OCI-LY1 (cell line): ENCODE data around the gene TNC.

Source experiments
- H2AFZ ChIP-seq: fragments of 200-600 bp; sonication (generic), shearing (Covaris generic); 2 replicates; pipeline ENCODE4 v1.6.0; 2014; ENCODE audit warnings: antibody characterized with exemption, mild to moderate bottlenecking, low read length
- H3F3A ChIP-seq: fragments of 200-600 bp; sonication (generic), shearing (Covaris generic); 2 replicates; pipeline ENCODE4 v1.6.0; 2014; ENCODE audit warnings: mild to moderate bottlenecking, antibody characterized with exemption, low read length, moderate library complexity; ENCODE audit not compliant: insufficient read depth
- H3K27ac ChIP-seq: fragments of 200-600 bp; sonication (generic); 2 replicates; pipeline ENCODE4 v1.5.1; 2014; ENCODE audit warnings: low read length, mixed run types, mild to moderate bottlenecking, low read depth; ENCODE audit not compliant: poor library complexity, severe bottlenecking
- H3K27me3 ChIP-seq: fragments of 200-600 bp; sonication (generic); 2 replicates; pipeline ENCODE4 v1.6.0; 2014; ENCODE audit warnings: antibody characterized with exemption, mild to moderate bottlenecking, low read length, moderate library complexity; ENCODE audit not compliant: insufficient read depth
- H3K36me3 ChIP-seq: fragments of 200-600 bp; sonication (generic); 2 replicates; pipeline ENCODE4 v1.6.1; 2014; ENCODE audit warnings: mild to moderate bottlenecking, antibody characterized with exemption, low read length, moderate library complexity, mixed read lengths; ENCODE audit not compliant: insufficient read depth
- H3K4me1 ChIP-seq: fragments of 200-600 bp; sonication (generic); 2 replicates; pipeline ENCODE4 v1.5.1; 2014; ENCODE audit warnings: mild to moderate bottlenecking, low read length, moderate library complexity; ENCODE audit not compliant: insufficient read depth, severe bottlenecking
- H3K4me2 ChIP-seq: fragments of 200-600 bp; sonication (generic), shearing (Covaris generic); 2 replicates; pipeline ENCODE4 v1.6.1; 2014; ENCODE audit warnings: low read length
- H3K4me3 ChIP-seq: fragments of 200-600 bp; sonication (generic); 2 replicates; pipeline ENCODE4 v1.5.1; 2014; ENCODE audit warnings: low read length, low read depth, mild to moderate bottlenecking, mixed read lengths; ENCODE audit not compliant: poor library complexity, severe bottlenecking
- H3K79me2 ChIP-seq: fragments of 200-600 bp; shearing (Covaris generic); 2 replicates; pipeline ENCODE4 v1.6.1; 2016; ENCODE audit warnings: mixed run types, low read length, mixed read lengths; ENCODE audit not compliant: insufficient read depth
- H3K9ac ChIP-seq: fragments of 200-600 bp; sonication (generic), shearing (Covaris generic); 2 replicates; pipeline ENCODE4 v1.6.1; 2014; ENCODE audit warnings: mild to moderate bottlenecking, low read length, mixed read lengths
- H3K9me2 ChIP-seq: fragments of 200-600 bp; sonication (generic), shearing (Covaris generic); 2 replicates; pipeline ENCODE4 v1.6.1; 2014; ENCODE audit warnings: low read depth, mild to moderate bottlenecking, low read length, mixed read lengths
- H3K9me3 ChIP-seq: fragments of 200-600 bp; shearing (Covaris generic); 2 replicates; pipeline ENCODE4 v1.6.1; 2014; ENCODE audit warnings: low read length, mixed read lengths
- H4K20me1 ChIP-seq: fragments of 200-600 bp; sonication (generic), shearing (Covaris generic); 2 replicates; pipeline ENCODE4 v1.6.0; 2016; ENCODE audit warnings: mild to moderate bottlenecking, low read length; ENCODE audit not compliant: insufficient read depth
- CTCF ChIP-seq: fragments of 200-600 bp; sonication (generic), shearing (Covaris generic); IDR thresholded peaks from 2 replicates; pipeline ENCODE4 v1.5.1; 2017; ENCODE audit warnings: mild to moderate bottlenecking, antibody characterized with exemption, low read length, moderate library complexity, mixed read lengths
- EZH2 ChIP-seq: fragments of 200-600 bp; sonication (generic), shearing (Covaris generic); IDR thresholded peaks from 2 replicates; pipeline ENCODE4 v1.8.0; 2017; ENCODE audit warnings: borderline replicate concordance, mixed run types, mild to moderate bottlenecking, antibody characterized with exemption, low read length, moderate library complexity, mixed read lengths

TNC gene

GRCh38 chr9:115068031-115068430, 49.9 kb downstream of the TNC start:
- H3K79me2 ChIP-seq = no peaks in the 10 kb centered on the region
- no peaks in the 10 kb centered on the region for H3K9me3 ChIP-seq
- H3K4me3 ChIP-seq = no peak overlapping the region
- no peaks in the 10 kb centered on the region for H3K27me3 ChIP-seq
- no peak overlapping the region for H3K27ac ChIP-seq
- no peaks in the 10 kb centered on the region for H3F3A ChIP-seq
- H3K36me3 ChIP-seq = no peaks in the 10 kb centered on the region
- no peak overlapping the region for H3K4me2 ChIP-seq
- no peaks in the 10 kb centered on the region for H3K4me1 ChIP-seq
- no peak overlapping the region for H2AFZ ChIP-seq
- no peaks in the 10 kb centered on the region for H3K9me2 ChIP-seq
- H3K9ac ChIP-seq = no peak overlapping the region
- TF ChIP-seq CTCF (no peak), EZH2 (no peak)
- H4K20me1 ChIP-seq = no peaks in the 10 kb centered on the region

DNA sequence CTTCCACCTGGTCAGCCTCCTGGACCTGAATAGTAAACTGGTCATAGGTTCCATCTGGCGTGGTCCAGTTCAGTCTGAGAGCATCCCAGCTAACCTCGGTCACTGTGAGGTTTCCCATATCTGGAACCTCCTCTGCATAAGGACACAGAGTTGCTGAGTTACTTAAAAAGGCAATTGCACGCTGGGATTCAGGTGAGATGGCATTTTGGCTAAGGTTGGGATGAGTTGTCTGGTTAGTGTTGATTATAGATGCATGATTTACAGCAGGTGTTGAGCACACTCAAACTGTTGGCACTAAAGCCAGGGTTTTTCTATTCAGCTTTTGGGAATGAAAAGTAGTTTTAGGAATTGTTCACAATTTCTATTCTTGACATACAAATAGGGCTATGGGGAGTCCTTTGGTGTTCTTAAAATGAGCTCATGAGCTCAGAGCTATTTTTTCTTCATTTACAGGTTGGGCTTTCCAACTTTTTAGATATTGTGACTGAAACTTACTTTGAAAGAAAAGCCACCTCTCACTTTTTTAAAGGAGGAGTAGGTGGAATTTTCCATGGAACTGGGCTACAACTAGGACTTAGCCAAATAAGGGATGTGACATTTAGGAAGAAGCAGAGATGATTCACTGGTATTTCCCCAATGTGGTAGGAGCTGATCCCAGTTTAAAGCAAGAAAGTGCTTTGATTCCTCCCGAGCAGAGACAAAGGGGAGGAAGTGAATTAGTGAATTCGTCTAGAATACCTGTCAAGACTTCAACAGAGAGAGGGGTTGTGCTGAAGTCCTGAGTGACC, 54.7 kb downstream of the TNC start:
- H3K27ac ChIP-seq = no peak overlapping the region
- H2AFZ ChIP-seq = no peak overlapping the region
- no peaks in the 10 kb centered on the region for H3F3A ChIP-seq

GRCh38 chr9:115058684-115059315, 59.2 kb downstream of the TNC start:
- Histone ChIP-seq H3K9me2 (no peaks in the 10 kb centered on the region), H3K9ac (no peak overlapping the region), H3K27me3 (peaks cover 16% of the 10 kb centered on the region; the same call in 1 of the 2 replicates), H3K4me2 (no peak overlapping the region), H4K20me1 (no peaks in the 10 kb centered on the region), H3K79me2 (no peaks in the 10 kb centered on the region), H2AFZ (no peak overlapping the region), H3K9me3 (no peaks in the 10 kb centered on the region), H3K4me1 (no peaks in the 10 kb centered on the region), H3K27ac (no peak overlapping the region), H3K36me3 (no peaks in the 10 kb centered on the region), H3K4me3 (no peak overlapping the region), H3F3A (no peaks in the 10 kb centered on the region)
- no peak for TF ChIP-seq CTCF

More for the DNA sequence above, 54.7 kb downstream of the TNC start:
- Histone ChIP-seq H3K4me1 (no peaks in the 10 kb centered on the region), H3K4me3 (no peak overlapping the region), H3K79me2 (no peaks in the 10 kb centered on the region), H3K4me2 (no peak overlapping the region), H3K9me2 (no peaks in the 10 kb centered on the region), H4K20me1 (no peaks in the 10 kb centered on the region), H3K36me3 (no peaks in the 10 kb centered on the region), H3K27me3 (no peaks in the 10 kb centered on the region), H3K9ac (no peak overlapping the region), H3K9me3 (no peaks in the 10 kb centered on the region)
- no peak for TF ChIP-seq CTCF
- TF ChIP-seq EZH2 = no peak
